GM19035 (cell line): ENCODE measurements around the gene ZNF22.

Experiments used
- ATAC-seq: cut with Tn5 transposase; IDR thresholded peaks from one replicate; pipeline ENCODE4 v1.9.1; 2021; ENCODE audit not compliant: unreplicated experiment

ZNF22 gene

GRCh38 chr10:44989597-44990301 is 11.0 kb upstream of the ZNF22 start:
- no peak for ATAC-seq

- no peak for ATAC-seq
These were observed 10.4 kb upstream of the ZNF22 start for GRCh38 chr10:44990302-44990655.

GRCh38 chr10:44990965-44991364 is 9.8 kb upstream of the ZNF22 start:
- no peak for ATAC-seq

GRCh38 chr10:44991571-44991970 is 9.2 kb upstream of the ZNF22 start:
- ATAC-seq, result no peak

- ATAC-seq, result no peak
These were observed 8.5 kb upstream of the ZNF22 start for GRCh38 chr10:44992070-44992731.

GRCh38 chr10:44992732-44993225 is 7.9 kb upstream of the ZNF22 start:
- ATAC-seq, result no peak

GRCh38 chr10:44993226-44993921 is 7.3 kb upstream of the ZNF22 start:
- ATAC-seq, result no peak

GRCh38 chr10:44993922-44994751 is 6.6 kb upstream of the ZNF22 start:
- no peak for ATAC-seq

- no peak for ATAC-seq
These were observed 5.8 kb upstream of the ZNF22 start for GRCh38 chr10:44994752-44995530.

- no peak for ATAC-seq
These were observed 5.2 kb upstream of the ZNF22 start for GRCh38 chr10:44995581-44995913.

- no peak for ATAC-seq
These were observed 4.6 kb upstream of the ZNF22 start for GRCh38 chr10:44995914-44996669.

GRCh38 chr10:44997105-44997748 is 3.5 kb upstream of the ZNF22 start:
- ATAC-seq, result no peak

- no peak for ATAC-seq
These were observed 2.5 kb upstream of the ZNF22 start for GRCh38 chr10:44998146-44998631.

- no peak for ATAC-seq
These were observed 478 bp upstream of the ZNF22 start for GRCh38 chr10:45000138-45000751.

GRCh38 chr10:45001381-45002148 is 842 bp downstream of the ZNF22 start:
- ATAC-seq, result peak; percentile 80

- no peak for ATAC-seq
These were observed 2.8 kb downstream of the ZNF22 start for GRCh38 chr10:45003432-45004000.

- ATAC-seq, result no peak
These were observed 3.9 kb downstream of the ZNF22 start for GRCh38 chr10:45004661-45005060.

- ATAC-seq, result no peak
These were observed 4.6 kb downstream of the ZNF22 start for GRCh38 chr10:45005284-45005683.
